HepG2 (cell line): ENCODE results near the gene GFER. TPM values are rescaled to one million over a fixed set of nuclear protein-coding genes. Genes with fewer than 3 reads are reported as not detected.

Experiments used
- CREM ChIP-seq, 2 experiments: sonication (generic) in 1 of 2; formaldehyde crosslinking in 1 of 2; IDR thresholded peaks; 2 replicates each; pipeline versions ENCODE4 v1.4.0 to v1.6.1; 2016 to 2020; ENCODE audit warnings: antibody characterized with exemption in 1 of 2, mild to moderate bottlenecking in 1 of 2, missing genetic modification reagents in 1 of 2
- FOXK2 ChIP-seq: fragments of 450-650 bp; IDR thresholded peaks from 2 replicates; pipeline ENCODE4 v1.6.1; 2016
- JDP2 ChIP-seq: sonication (generic); formaldehyde crosslinking; IDR thresholded peaks from 2 replicates; pipeline ENCODE4 v1.8.1; 2022; ENCODE audit warnings: missing genetic modification reagents, borderline replicate concordance
- JUND ChIP-seq: sonication (generic); formaldehyde crosslinking; IDR thresholded peaks from 2 replicates; pipeline ENCODE4 v1.8.0; 2022; ENCODE audit warnings: mild to moderate bottlenecking, missing genetic modification reagents
- KDM2A ChIP-seq: sonication (generic); formaldehyde crosslinking; IDR thresholded peaks from 2 replicates; pipeline ENCODE4 v1.4.0; 2020; ENCODE audit warnings: low read depth, missing genetic modification reagents, borderline replicate concordance
- MEIS1 ChIP-seq: sonication (generic); formaldehyde crosslinking; IDR thresholded peaks from 2 replicates; pipeline ENCODE4 v1.9.0; 2021; ENCODE audit warnings: mild to moderate bottlenecking, missing genetic modification reagents, moderate library complexity, borderline replicate concordance
- RCOR2 ChIP-seq: IDR thresholded peaks from 2 replicates; pipeline ENCODE4 v1.6.1; 2016; ENCODE audit warnings: missing biosample characterization, missing genetic modification reagents
- RORA ChIP-seq: sonication (generic); formaldehyde crosslinking; IDR thresholded peaks from 2 replicates; pipeline ENCODE4 v1.5.0; 2020; ENCODE audit warnings: mild to moderate bottlenecking, missing genetic modification reagents, moderate library complexity
- RXRA ChIP-seq: sonication (generic); formaldehyde crosslinking; IDR thresholded peaks from 2 replicates; pipeline ENCODE4 v1.5.1; 2020; ENCODE audit warnings: missing genetic modification reagents
- SATB2 ChIP-seq: sonication (generic); formaldehyde crosslinking; IDR thresholded peaks from 2 replicates; pipeline ENCODE4 v1.5.0; 2020; ENCODE audit warnings: missing genetic modification reagents
- SIN3A ChIP-seq: IDR thresholded peaks from 2 replicates; pipeline ENCODE4 v1.6.1; 2011; ENCODE audit warnings: low read depth, mild to moderate bottlenecking, control low read depth, low read length, borderline replicate concordance
- SMAD3 ChIP-seq: sonication (generic); formaldehyde crosslinking; IDR thresholded peaks from 2 replicates; pipeline ENCODE4 v1.4.0; 2020; ENCODE audit warnings: missing genetic modification reagents
- SNAPC2 ChIP-seq: sonication (generic); formaldehyde crosslinking; IDR thresholded peaks from 2 replicates; pipeline ENCODE4 v1.8.1; 2022; ENCODE audit warnings: mild to moderate bottlenecking, missing genetic modification reagents
- SP140L ChIP-seq: sonication (generic); formaldehyde crosslinking; IDR thresholded peaks from 2 replicates; pipeline ENCODE4 v1.4.0; 2020; ENCODE audit warnings: missing genetic modification reagents, borderline replicate concordance
- ZBTB3 ChIP-seq: sonication (generic); formaldehyde crosslinking; IDR thresholded peaks from 2 replicates; pipeline ENCODE4 v1.4.0; 2020; ENCODE audit warnings: low read depth, mild to moderate bottlenecking, moderate library complexity, missing genetic modification reagents, borderline replicate concordance
- ZFP62 ChIP-seq: sonication (generic); formaldehyde crosslinking; IDR thresholded peaks from 2 replicates; pipeline ENCODE4 v1.4.0; 2020; ENCODE audit warnings: missing genetic modification reagents
- ZNF124 ChIP-seq: sonication (generic); formaldehyde crosslinking; IDR thresholded peaks from 2 replicates; pipeline ENCODE4 v1.4.0; 2020; ENCODE audit warnings: missing genetic modification reagents
- ZNF230 ChIP-seq: sonication (generic); formaldehyde crosslinking; IDR thresholded peaks from 2 replicates; pipeline ENCODE4 v1.4.0; 2020; ENCODE audit warnings: mild to moderate bottlenecking, missing genetic modification reagents
- ZNF234 ChIP-seq: sonication (generic); formaldehyde crosslinking; conservative IDR thresholded peaks from 2 replicates; pipeline ENCODE4 v1.5.1; 2020; ENCODE audit warnings: mild to moderate bottlenecking, missing genetic modification reagents
- ZNF256 ChIP-seq: sonication (generic); formaldehyde crosslinking; conservative IDR thresholded peaks from 2 replicates; pipeline ENCODE4 v1.4.0; 2020; ENCODE audit warnings: missing genetic modification reagents
- ZNF382 ChIP-seq: sonication (generic); formaldehyde crosslinking; IDR thresholded peaks from 2 replicates; pipeline ENCODE4 v1.5.0; 2020; ENCODE audit warnings: missing genetic modification reagents, mild to moderate bottlenecking, borderline replicate concordance
- ZNF496 ChIP-seq: sonication (generic); formaldehyde crosslinking; IDR thresholded peaks from 2 replicates; pipeline ENCODE4 v1.8.1; 2023; ENCODE audit warnings: mild to moderate bottlenecking, moderate library complexity, missing genetic modification reagents; ENCODE audit not compliant: insufficient replicate concordance
- ZNF557 ChIP-seq: sonication (generic); formaldehyde crosslinking; IDR thresholded peaks from 2 replicates; pipeline ENCODE4 v1.4.0; 2020; ENCODE audit warnings: missing genetic modification reagents
- ZNF558 ChIP-seq: sonication (generic); formaldehyde crosslinking; IDR thresholded peaks from 2 replicates; pipeline ENCODE4 v1.9.0; 2022; ENCODE audit warnings: mild to moderate bottlenecking, missing genetic modification reagents, borderline replicate concordance
- ZNF569 ChIP-seq: sonication (generic); formaldehyde crosslinking; IDR thresholded peaks from 2 replicates; pipeline ENCODE4 v1.5.0; 2020; ENCODE audit warnings: mild to moderate bottlenecking, missing genetic modification reagents, moderate library complexity, borderline replicate concordance
- ZNF619 ChIP-seq: sonication (generic); formaldehyde crosslinking; IDR thresholded peaks from 2 replicates; pipeline ENCODE4 v1.4.0; 2020; ENCODE audit warnings: mild to moderate bottlenecking, missing genetic modification reagents
- ZNF75D ChIP-seq: sonication (generic); formaldehyde crosslinking; IDR thresholded peaks from 2 replicates; pipeline ENCODE4 v1.8.1; 2023; ENCODE audit warnings: missing genetic modification reagents, mild to moderate bottlenecking, borderline replicate concordance
- polyA plus RNA-seq, 8 experiments: library from polyadenylated mRNA; depleted of rRNA in 3 of 8; stranded (reverse) in 7 of 8; unstranded in 1 of 8; fragments of >200 nt; fragmentation: Illumina TruSeq in 4 of 8; extraction: Trizol in 4 of 8; gene quantifications; 2 replicates each; pipeline versions ENCODE4 v1.2.1 to v1.2.3, GENCODE V29; 2011 to 2016; ENCODE audit warnings: low read depth in 4 of 8, missing spikeins in 1 of 8, mixed read lengths in 1 of 8; ENCODE audit not compliant: insufficient read depth in 1 of 8
- total RNA-seq, 5 experiments: library from RNA; depleted of rRNA; stranded (reverse); fragments of >200 nt; fragmentation: Illumina TruSeq; extraction: Trizol; gene quantifications; 2 replicates each; pipeline ENCODE4 v1.2.3, GENCODE V29; 2016; ENCODE audit warnings: low read depth in 1 of 5
- TF ChIP-seq, protein P1 (sequence below): sonication (generic); formaldehyde crosslinking; IDR thresholded peaks from 2 replicates; pipeline ENCODE4 v1.5.1; 2020; ENCODE audit warnings: missing genetic modification reagents, mild to moderate bottlenecking, borderline replicate concordance
- TF ChIP-seq, protein P2 (sequence below): IDR thresholded peaks from 2 replicates; pipeline ENCODE4 v1.6.1; 2012; ENCODE audit warnings: inconsistent platforms
- TF ChIP-seq, protein P3 (sequence below): sonication (generic); formaldehyde crosslinking; IDR thresholded peaks from 2 replicates; pipeline ENCODE4 v1.4.0; 2020; ENCODE audit warnings: low read depth, mild to moderate bottlenecking, missing genetic modification reagents

The GFER gene
- total and polyA plus RNA-seq, 2 of the 13 experiments (the other 11 are each of a cell fraction or from before 2014, with no cell fraction given), result 28.6 to 71.7 TPM

DNA sequence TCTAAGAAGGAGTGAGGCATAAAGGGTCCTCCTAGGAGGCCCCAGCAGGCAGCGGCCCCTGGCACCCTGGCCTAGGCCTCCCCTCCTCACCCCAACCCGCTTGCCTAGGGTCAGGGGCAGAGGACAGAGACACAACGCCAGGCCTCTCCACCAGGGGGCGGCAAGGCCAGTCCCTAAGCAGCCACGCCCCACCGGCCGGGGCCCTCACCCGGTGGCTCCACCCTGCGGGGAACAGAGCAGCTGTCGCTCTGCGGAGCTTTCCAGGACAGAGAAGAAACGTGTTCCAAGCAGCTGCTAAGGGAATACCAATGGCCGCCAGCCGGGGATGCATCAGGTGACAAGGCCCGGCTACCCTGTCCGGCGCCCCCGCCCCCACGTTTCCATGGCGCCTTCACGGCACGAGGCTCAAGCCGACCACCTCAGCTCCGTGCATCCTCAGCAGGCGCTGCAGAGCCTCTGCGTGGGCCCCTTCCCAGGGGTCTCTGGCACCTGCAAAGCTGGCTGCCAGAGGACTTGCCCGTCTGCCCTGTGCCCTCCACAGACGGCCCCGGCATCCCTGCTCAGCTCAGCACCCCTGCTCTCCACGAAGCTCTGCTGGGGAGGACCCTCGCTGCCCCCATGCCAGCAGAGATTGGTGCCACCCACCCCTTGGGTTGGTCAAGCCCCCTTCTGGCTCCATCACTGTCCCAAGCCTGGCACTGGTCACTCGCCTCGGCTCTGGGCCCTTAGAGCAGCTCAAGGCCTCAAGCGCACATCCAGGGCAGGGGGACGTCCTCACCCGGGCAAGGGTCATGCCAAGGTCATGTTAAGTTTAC lies 20.0 kb downstream of the GFER start (continued):
- TF ChIP-seq, protein P1, sequence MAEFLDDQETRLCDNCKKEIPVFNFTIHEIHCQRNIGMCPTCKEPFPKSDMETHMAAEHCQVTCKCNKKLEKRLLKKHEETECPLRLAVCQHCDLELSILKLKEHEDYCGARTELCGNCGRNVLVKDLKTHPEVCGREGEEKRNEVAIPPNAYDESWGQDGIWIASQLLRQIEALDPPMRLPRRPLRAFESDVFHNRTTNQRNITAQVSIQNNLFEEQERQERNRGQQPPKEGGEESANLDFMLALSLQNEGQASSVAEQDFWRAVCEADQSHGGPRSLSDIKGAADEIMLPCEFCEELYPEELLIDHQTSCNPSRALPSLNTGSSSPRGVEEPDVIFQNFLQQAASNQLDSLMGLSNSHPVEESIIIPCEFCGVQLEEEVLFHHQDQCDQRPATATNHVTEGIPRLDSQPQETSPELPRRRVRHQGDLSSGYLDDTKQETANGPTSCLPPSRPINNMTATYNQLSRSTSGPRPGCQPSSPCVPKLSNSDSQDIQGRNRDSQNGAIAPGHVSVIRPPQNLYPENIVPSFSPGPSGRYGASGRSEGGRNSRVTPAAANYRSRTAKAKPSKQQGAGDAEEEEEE (CRISPR knock-in tag), result no peak
- TF ChIP-seq ZNF256 (CRISPR knock-in tag) (no peak), ZNF382 (CRISPR knock-in tag) (no peak), ZNF619 (CRISPR knock-in tag) (no peak), ZBTB3 (CRISPR knock-in tag) (no peak), ZNF234 (CRISPR knock-in tag) (no peak), SNAPC2 (CRISPR knock-in tag) (no peak), FOXK2 (no peak), JDP2 (CRISPR knock-in tag) (no peak), ZNF557 (CRISPR knock-in tag) (no peak), RXRA (no peak; the same call in 1 of the 2 replicates), ZNF124 (CRISPR knock-in tag) (no peak), SATB2 (CRISPR knock-in tag) (no peak), JUND (CRISPR knock-in tag) (no peak), ZFP62 (CRISPR knock-in tag) (no peak), MEIS1 (CRISPR knock-in tag) (no peak; the same call in 1 of the 2 replicates), ZNF75D (CRISPR knock-in tag) (no peak), RCOR2 (CRISPR knock-in tag) (no peak), ZNF230 (CRISPR knock-in tag) (no peak), SMAD3 (CRISPR knock-in tag) (no peak), CREM (IDR thresholded peaks at IDR 0.05) (no peak), CREM (CRISPR knock-in tag; IDR thresholded peaks at IDR 0.05) (no peak), SIN3A (peak; percentile 85; the same call in 1 of the 2 replicates), KDM2A (CRISPR knock-in tag) (peak; percentile 84), ZNF569 (no peak), RORA (CRISPR knock-in tag) (no peak), ZNF558 (CRISPR knock-in tag) (no peak), SP140L (CRISPR knock-in tag) (no peak), ZNF496 (CRISPR knock-in tag) (no peak)
- TF ChIP-seq, protein P2, sequence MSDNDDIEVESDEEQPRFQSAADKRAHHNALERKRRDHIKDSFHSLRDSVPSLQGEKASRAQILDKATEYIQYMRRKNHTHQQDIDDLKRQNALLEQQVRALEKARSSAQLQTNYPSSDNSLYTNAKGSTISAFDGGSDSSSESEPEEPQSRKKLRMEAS, result peak; percentile 63; the same call in 1 of the 2 replicates
- TF ChIP-seq, protein P3, sequence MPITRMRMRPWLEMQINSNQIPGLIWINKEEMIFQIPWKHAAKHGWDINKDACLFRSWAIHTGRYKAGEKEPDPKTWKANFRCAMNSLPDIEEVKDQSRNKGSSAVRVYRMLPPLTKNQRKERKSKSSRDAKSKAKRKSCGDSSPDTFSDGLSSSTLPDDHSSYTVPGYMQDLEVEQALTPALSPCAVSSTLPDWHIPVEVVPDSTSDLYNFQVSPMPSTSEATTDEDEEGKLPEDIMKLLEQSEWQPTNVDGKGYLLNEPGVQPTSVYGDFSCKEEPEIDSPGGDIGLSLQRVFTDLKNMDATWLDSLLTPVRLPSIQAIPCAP, result no peak
